Colonic mucosa (tissue), 4 donors: ENCODE results near the gene ADAD2. TPM values are rescaled to one million over a fixed set of nuclear protein-coding genes. Genes with fewer than 3 reads are reported as not detected.

Experiments
- DNase-seq: peaks from one replicate; pipeline ENCODE4 v3.0.0-alpha.2; 2020
- H3K27ac ChIP-seq: fragments of 200-600 bp; one replicate; pipeline ENCODE4 v1.8.0; 2021
- H3K27me3 ChIP-seq: fragments of 200-600 bp; one replicate; pipeline ENCODE4 v1.8.0; 2021
- H3K36me3 ChIP-seq: fragments of 200-600 bp; one replicate; pipeline ENCODE4 v1.8.0; 2021
- H3K4me1 ChIP-seq: fragments of 200-600 bp; one replicate; pipeline ENCODE4 v1.8.0; 2021; ENCODE audit warnings: mild to moderate bottlenecking
- H3K4me3 ChIP-seq: fragments of 200-600 bp; one replicate; pipeline ENCODE4 v1.8.0; 2021
- H3K9ac ChIP-seq, 2 donors: one replicate each; pipeline ENCODE4 v1.7.0; 2013; ENCODE audit warnings: control low read depth in 2 of 2, low read depth in 2 of 2, low read length in 2 of 2
- H3K9me3 ChIP-seq: fragments of 200-600 bp; one replicate; pipeline ENCODE4 v1.8.0; 2021
- intact Hi-C: fragments of 100-400 bp; cut with DNase I; formaldehyde crosslinking; loops from one replicate; pipeline ENCODE4 v1.14.1; 2022
- total RNA-seq, 2 donors: library from RNA; stranded (reverse); fragmentation: NEBNext Ultra II Directional in 1 of 2; extraction: Animal tissue kit (Norgen Biotek cat#: 25700) in 1 of 2; gene quantifications; one replicate each; pipeline ENCODE4 v1.2.1, GENCODE V29; 2021
- TF ChIP-seq, protein P1 (sequence below): fragments of 200-600 bp; IDR thresholded peaks from one replicate; pipeline ENCODE4 v1.8.0; 2022; ENCODE audit warnings: antibody characterized with exemption, mild to moderate bottlenecking
- donor health status: healthy.
- donor health status: DM: no; HTN: no; CAD: no.
- donor health status: DM: no; HTN: no; CAD: no.

The ADAD2 gene
- total RNA-seq, 2 donors from 2014 or later: not detected

DNA sequence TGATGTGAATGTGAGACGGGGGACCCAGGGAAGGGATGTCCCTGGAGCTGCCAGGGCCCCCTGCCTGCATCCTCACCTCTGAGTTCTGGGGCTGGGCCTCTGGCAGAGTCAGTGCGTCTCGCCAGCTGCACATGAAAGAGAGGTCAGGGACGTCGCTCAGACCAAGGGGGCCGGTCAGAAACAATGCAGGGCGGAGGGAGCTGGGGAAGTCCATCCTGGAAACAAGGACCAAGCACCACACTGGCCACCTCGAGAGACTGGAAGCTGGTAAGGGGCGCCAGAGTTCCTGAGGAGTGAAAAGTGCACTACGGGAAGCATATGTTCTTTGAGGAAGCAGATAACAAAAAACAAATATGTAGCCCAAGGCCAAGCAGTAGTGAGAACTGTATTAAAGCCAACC, 6.2 kb upstream of the ADAD2 start:
- DNase-seq: no peak
- Histone ChIP-seq H3K9me3 (no peaks in the 10 kb centered on the region), H3K27me3 (no peaks in the 10 kb centered on the region), H3K27ac (no peak overlapping the region), H3K4me3 (no peak overlapping the region), H3K9ac (no peak overlapping the region), H3K36me3 (no peaks in the 10 kb centered on the region), H3K4me1 (no peaks in the 10 kb centered on the region)
- TF ChIP-seq, protein P1, sequence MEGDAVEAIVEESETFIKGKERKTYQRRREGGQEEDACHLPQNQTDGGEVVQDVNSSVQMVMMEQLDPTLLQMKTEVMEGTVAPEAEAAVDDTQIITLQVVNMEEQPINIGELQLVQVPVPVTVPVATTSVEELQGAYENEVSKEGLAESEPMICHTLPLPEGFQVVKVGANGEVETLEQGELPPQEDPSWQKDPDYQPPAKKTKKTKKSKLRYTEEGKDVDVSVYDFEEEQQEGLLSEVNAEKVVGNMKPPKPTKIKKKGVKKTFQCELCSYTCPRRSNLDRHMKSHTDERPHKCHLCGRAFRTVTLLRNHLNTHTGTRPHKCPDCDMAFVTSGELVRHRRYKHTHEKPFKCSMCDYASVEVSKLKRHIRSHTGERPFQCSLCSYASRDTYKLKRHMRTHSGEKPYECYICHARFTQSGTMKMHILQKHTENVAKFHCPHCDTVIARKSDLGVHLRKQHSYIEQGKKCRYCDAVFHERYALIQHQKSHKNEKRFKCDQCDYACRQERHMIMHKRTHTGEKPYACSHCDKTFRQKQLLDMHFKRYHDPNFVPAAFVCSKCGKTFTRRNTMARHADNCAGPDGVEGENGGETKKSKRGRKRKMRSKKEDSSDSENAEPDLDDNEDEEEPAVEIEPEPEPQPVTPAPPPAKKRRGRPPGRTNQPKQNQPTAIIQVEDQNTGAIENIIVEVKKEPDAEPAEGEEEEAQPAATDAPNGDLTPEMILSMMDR: no peak
- intact Hi-C loops: loop anchor here (10.0 kb wide), 2 partner anchors 220 to 300 kb away; partner anchors contain the start of gene NECAB2

- Histone ChIP-seq H3K9ac (peak within 1 kb of the TSS; percentile 90 to 91), H3K9me3 (no peaks in the 10 kb centered on the region), H3K36me3 (no peaks in the 10 kb centered on the region), H3K4me1 (no peaks in the 10 kb centered on the region), H3K4me3 (peak within 1 kb of the TSS; percentile 88), H3K27me3 (no peaks in the 10 kb centered on the region), H3K27ac (peak within 1 kb of the TSS; percentile 49)
- TF ChIP-seq, protein P1: peak; percentile 94
- intact Hi-C loops: loop anchor here (2.0 to 10.0 kb wide), 3 partner anchors 102 to 298 kb away; partner anchors contain the start of gene NECAB2
- peak; percentile 92 for DNase-seq
These were observed 4.1 kb upstream of the ADAD2 start, which contains the start of gene TAF1C for GRCh38 chr16:84186685-84187437. TSS of gene TAF1C (minus strand) at chr16:84187057. CDS start at chr16:84184988, 2,069 bp downstream.

- intact Hi-C loops: no loop called here
- H3K9me3 ChIP-seq: no peaks in the 10 kb centered on the region
- no peaks in the 10 kb centered on the region for H3K4me1 ChIP-seq
- no peaks in the 10 kb centered on the region for H3K36me3 ChIP-seq
- TF ChIP-seq, protein P1: no peak
- no peaks in the 10 kb centered on the region for H3K27me3 ChIP-seq
- no peak for DNase-seq
- H3K27ac ChIP-seq: no peak overlapping the region
- H3K9ac ChIP-seq: no peak overlapping the region
- no peak overlapping the region for H3K4me3 ChIP-seq
These were observed 509 bp downstream of the ADAD2 start for GRCh38 chr16:84191466-84191865.

GRCh38 chr16:84193480-84193879, 2.5 kb downstream of the ADAD2 start:
- H3K9ac ChIP-seq: no peak overlapping the region
- no peak overlapping the region for H3K4me3 ChIP-seq
- TF ChIP-seq, protein P1: no peak
- intact Hi-C loops: no loop called here
- H3K9me3 ChIP-seq: no peaks in the 10 kb centered on the region
- no peak for DNase-seq
- H3K36me3 ChIP-seq: no peaks in the 10 kb centered on the region
- H3K4me1 ChIP-seq: no peaks in the 10 kb centered on the region
- H3K27ac ChIP-seq: no peak overlapping the region
- H3K27me3 ChIP-seq: no peaks in the 10 kb centered on the region

GRCh38 chr16:84194018-84194417, 3.1 kb downstream of the ADAD2 start:
- no peak for DNase-seq
- Histone ChIP-seq H3K9ac (no peak overlapping the region), H3K4me3 (no peak overlapping the region), H3K4me1 (no peaks in the 10 kb centered on the region), H3K27ac (no peak overlapping the region), H3K36me3 (no peaks in the 10 kb centered on the region), H3K9me3 (no peaks in the 10 kb centered on the region), H3K27me3 (no peaks in the 10 kb centered on the region)
- TF ChIP-seq, protein P1: no peak
- intact Hi-C loops: no loop called here
